Epithelial cell of alveolus of lung (primary cell): ENCODE measurements around the gene COL6A6. TPM values are rescaled to one million over a fixed set of nuclear protein-coding genes. Genes with fewer than 3 reads are reported as not detected.

Experiments used
- total RNA-seq: library from RNA; depleted of rRNA; stranded (reverse); fragments of >200 nt; gene quantifications from 2 replicates; pipeline ENCODE4 v1.2.1, GENCODE V29; 2015

Gene COL6A6, protein sequence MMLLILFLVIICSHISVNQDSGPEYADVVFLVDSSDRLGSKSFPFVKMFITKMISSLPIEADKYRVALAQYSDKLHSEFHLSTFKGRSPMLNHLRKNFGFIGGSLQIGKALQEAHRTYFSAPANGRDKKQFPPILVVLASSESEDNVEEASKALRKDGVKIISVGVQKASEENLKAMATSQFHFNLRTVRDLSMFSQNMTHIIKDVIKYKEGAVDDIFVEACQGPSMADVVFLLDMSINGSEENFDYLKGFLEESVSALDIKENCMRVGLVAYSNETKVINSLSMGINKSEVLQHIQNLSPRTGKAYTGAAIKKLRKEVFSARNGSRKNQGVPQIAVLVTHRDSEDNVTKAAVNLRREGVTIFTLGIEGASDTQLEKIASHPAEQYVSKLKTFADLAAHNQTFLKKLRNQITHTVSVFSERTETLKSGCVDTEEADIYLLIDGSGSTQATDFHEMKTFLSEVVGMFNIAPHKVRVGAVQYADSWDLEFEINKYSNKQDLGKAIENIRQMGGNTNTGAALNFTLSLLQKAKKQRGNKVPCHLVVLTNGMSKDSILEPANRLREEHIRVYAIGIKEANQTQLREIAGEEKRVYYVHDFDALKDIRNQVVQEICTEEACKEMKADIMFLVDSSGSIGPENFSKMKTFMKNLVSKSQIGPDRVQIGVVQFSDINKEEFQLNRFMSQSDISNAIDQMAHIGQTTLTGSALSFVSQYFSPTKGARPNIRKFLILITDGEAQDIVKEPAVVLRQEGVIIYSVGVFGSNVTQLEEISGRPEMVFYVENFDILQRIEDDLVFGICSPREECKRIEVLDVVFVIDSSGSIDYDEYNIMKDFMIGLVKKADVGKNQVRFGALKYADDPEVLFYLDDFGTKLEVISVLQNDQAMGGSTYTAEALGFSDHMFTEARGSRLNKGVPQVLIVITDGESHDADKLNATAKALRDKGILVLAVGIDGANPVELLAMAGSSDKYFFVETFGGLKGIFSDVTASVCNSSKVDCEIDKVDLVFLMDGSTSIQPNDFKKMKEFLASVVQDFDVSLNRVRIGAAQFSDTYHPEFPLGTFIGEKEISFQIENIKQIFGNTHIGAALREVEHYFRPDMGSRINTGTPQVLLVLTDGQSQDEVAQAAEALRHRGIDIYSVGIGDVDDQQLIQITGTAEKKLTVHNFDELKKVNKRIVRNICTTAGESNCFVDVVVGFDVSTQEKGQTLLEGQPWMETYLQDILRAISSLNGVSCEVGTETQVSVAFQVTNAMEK (N-terminal part only)
- under 0.01 TPM in 1 of 2 replicates, not detected in the other for total RNA-seq

GRCh38 chr3:130516645-130517512 lies at the start of gene COL6A6:
TSS of gene COL6A6 (plus strand) at chr3:130517177. CDS start at chr3:130560365, 43,188 bp downstream.

Other genes with a start within 250 kb of the COL6A6 start
- gene COL6A5, start 171.5 kb upstream of the COL6A6 start, total RNA-seq = not detected in 2 replicates
- 29.3 and 51.5 TPM in 2 replicates for gene PIK3R4, start 229.7 kb downstream of the COL6A6 start, total RNA-seq